Peyer's patch (tissue), 4 donors: ENCODE results near the gene COPZ1.

Source experiments
- CTCF ChIP-seq, 6 experiments: fragments of 450-650 bp in 4 of 6; fragments of 200-600 bp in 2 of 6; sonication (generic) in 1 of 6; IDR thresholded peaks; one replicate each; pipeline ENCODE4 v1.5.1; 2017 to 2019; ENCODE audit warnings: antibody characterized with exemption in 6 of 6, mild to moderate bottlenecking in 3 of 6, moderate library complexity in 1 of 6
- POLR2A ChIP-seq, 2 donors: fragments of 450-650 bp; IDR thresholded peaks; one replicate each; pipeline ENCODE4 v1.5.1; 2017; ENCODE audit warnings: antibody characterized with exemption in 2 of 2, mild to moderate bottlenecking in 2 of 2, moderate library complexity in 2 of 2

GRCh38 chr12:54377797-54378515, 53.0 kb downstream of the COPZ1 start:
- TF ChIP-seq CTCF (IDR thresholded peaks at IDR 0.05): no peak
- no peak for TF ChIP-seq POLR2A (IDR thresholded peaks at IDR 0.05)
